ENCODE measurements around the gene UFSP1.

Gene UFSP1

DNA sequence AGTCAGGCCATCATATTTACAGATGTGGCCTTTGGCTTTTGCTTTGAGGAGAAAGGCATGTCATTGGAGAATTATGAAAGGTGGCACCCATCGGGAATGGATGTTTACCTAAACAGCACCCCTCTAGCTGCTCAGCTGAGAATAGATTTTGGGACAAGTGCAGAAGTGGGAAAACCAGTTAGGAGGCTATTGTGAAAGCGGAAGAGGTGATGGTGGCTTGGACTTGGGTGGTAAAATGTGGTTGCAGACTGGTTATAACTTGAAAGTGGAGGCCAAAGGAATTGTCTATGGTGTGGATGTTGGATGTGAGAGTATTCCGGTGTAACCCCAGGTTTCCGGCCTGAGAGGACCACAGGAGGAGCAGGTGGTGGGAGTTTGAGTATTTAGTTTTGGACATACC lies 42.2 kb downstream of the UFSP1 start:
- Histone ChIP-seq H3K36me3 (ENCODE audit: control insufficient read depth, insufficient read depth, low read length) (no peaks in the 10 kb centered on the region), H3K27me3 (replicated peaks; ENCODE audit: control insufficient read depth, insufficient read depth, low read length) (no peaks in the 10 kb centered on the region), H3K4me3 (replicated peaks; ENCODE audit: low read depth, low read length) (no peak overlapping the region)
- DNase-seq (ENCODE audit: extremely low read depth, insufficient read length), result no peak
- TF ChIP-seq, protein P1, sequence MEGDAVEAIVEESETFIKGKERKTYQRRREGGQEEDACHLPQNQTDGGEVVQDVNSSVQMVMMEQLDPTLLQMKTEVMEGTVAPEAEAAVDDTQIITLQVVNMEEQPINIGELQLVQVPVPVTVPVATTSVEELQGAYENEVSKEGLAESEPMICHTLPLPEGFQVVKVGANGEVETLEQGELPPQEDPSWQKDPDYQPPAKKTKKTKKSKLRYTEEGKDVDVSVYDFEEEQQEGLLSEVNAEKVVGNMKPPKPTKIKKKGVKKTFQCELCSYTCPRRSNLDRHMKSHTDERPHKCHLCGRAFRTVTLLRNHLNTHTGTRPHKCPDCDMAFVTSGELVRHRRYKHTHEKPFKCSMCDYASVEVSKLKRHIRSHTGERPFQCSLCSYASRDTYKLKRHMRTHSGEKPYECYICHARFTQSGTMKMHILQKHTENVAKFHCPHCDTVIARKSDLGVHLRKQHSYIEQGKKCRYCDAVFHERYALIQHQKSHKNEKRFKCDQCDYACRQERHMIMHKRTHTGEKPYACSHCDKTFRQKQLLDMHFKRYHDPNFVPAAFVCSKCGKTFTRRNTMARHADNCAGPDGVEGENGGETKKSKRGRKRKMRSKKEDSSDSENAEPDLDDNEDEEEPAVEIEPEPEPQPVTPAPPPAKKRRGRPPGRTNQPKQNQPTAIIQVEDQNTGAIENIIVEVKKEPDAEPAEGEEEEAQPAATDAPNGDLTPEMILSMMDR (IDR thresholded peaks at IDR 0.05; ENCODE audit: insufficient read depth, low read length, poor library complexity, severe bottlenecking), result no peak

DNA sequence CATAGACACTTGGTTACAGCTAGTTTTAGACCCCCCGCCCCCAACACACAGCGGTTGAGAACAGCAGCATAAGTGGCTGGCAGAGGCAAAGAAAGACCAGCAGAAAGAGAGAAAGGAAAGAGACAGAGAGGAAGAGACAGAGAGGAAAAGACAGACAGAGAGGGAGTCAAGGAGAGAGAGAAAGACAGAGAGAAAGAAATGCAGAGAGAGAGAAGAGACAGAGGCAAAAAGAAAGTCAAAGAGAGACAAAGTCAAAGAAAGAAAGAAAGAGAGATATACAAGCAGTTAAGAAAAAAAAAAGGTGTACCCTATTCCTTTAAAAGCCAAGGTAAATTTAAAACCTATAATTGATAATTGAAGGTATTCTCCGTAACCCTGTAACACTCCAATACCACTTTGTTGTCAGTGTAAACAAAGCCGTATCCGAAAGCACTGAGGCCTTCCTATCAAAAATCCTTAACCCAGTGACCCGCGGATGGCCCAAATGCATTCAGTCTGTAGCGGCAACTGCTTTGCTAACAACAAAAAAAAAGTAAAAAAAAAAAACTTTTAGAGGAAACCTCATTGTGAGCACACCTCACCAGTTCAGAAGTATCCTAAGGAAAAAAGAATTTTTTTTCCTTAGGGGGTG lies 48.9 kb downstream of the UFSP1 start:
- TF ChIP-seq, protein P1 (IDR thresholded peaks at IDR 0.05; ENCODE audit: insufficient read depth, low read length, poor library complexity, severe bottlenecking), result no peak

DNA sequence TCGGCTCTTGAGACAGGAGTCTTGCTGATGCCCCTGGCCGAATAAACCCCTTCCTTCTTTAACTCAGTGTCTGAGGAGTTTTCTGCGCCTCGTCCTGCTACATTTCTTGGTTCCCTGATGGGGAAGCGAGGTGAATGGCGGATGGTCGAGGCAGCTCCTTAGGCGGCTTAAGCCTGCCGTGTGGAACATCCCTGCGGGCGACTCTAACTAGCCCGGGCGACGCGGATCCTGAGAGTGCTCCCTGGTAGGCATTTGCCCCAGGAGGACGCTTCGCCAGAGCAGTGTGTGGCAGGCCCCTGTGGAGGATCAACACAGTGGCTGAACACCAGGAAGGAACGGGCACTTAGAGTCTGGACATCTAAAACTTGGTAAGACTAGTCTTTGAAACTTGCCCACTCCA lies 50.2 kb downstream of the UFSP1 start:
- H3K4me3 ChIP-seq (replicated peaks; ENCODE audit: low read depth, low read length), result no peak overlapping the region
- no peaks in the 10 kb centered on the region for H3K27me3 ChIP-seq (replicated peaks; ENCODE audit: control insufficient read depth, insufficient read depth, low read length)
- TF ChIP-seq, protein P1 (IDR thresholded peaks at IDR 0.05; ENCODE audit: insufficient read depth, low read length, poor library complexity, severe bottlenecking), result no peak
- no peak for DNase-seq (ENCODE audit: extremely low read depth, insufficient read length)
- no peaks in the 10 kb centered on the region for H3K36me3 ChIP-seq (ENCODE audit: control insufficient read depth, insufficient read depth, low read length)

More for the DNA sequence above, 48.9 kb downstream of the UFSP1 start:
- no peak for DNase-seq (ENCODE audit: extremely low read depth, insufficient read length)
- no peaks in the 10 kb centered on the region for H3K36me3 ChIP-seq (ENCODE audit: control insufficient read depth, insufficient read depth, low read length)
- no peaks in the 10 kb centered on the region for H3K27me3 ChIP-seq (replicated peaks; ENCODE audit: control insufficient read depth, insufficient read depth, low read length)
- H3K4me3 ChIP-seq (replicated peaks; ENCODE audit: low read depth, low read length), result no peak overlapping the region

All from GM06990 (cell line).